HPDE6-E6E7 (cell line): Measurements from ENCODE around the gene ATG16L2.
"Not testable (repeated sequence)": the region's sequence is repeated elsewhere in the genome, so short reads cannot be mapped to it uniquely, and the experiment has no call there.

ENCODE experiments used
- DNase-seq: peaks from one replicate; pipeline ENCODE4 v3.0.0; 2011; ENCODE audit warnings: missing footprints; ENCODE audit errors: extremely low spot score

ATG16L2 gene

DNA sequence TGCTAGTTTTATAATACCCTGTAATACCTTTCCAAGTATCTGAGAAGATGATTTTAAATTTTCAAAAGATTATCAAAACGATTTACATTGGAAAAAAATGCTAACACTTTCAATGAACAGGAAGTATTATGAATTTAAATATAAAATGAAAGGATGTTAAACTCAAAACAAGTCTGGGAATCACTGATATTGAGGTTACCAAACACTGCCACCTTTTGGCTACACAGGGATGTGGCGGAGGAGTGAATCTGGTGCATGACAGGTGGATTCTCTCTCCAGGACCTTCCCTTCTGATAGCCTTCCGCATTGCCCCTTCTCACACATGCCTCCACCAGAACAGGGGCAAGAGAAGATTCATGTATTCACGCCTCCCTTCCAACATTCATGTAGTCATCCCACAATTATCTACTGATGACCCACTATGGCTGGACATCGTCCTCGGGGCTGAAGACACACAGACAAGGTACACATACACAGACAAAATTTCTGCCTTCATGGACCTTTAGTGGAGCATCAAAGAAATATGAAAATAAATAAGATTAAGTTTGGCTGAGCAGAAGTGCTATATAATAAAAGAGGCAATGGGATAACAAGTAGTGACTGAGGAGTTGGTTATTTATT lies 34.7 kb downstream of the ATG16L2 start:
- peak; percentile 28 for DNase-seq

DNA sequence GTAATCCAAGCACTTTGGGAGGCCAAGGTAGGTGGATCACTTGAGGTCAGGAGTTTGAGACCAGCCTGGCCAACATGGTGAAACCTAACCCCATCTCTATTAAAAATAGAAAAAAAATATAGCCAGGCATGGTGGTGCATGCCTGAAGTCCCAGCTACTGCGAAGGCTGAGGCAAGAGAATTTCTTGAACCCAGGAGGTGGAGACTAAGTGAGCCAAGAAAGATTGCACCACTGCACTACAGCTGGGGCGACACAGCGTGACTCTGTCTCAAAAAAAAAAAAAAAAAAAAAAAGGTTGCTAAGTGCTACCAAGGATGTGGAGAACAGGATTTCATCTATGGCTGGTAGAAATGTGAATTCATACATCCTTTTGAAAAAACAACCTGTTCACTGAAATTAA lies 36.6 kb downstream of the ATG16L2 start:
- DNase-seq: no peak

DNA sequence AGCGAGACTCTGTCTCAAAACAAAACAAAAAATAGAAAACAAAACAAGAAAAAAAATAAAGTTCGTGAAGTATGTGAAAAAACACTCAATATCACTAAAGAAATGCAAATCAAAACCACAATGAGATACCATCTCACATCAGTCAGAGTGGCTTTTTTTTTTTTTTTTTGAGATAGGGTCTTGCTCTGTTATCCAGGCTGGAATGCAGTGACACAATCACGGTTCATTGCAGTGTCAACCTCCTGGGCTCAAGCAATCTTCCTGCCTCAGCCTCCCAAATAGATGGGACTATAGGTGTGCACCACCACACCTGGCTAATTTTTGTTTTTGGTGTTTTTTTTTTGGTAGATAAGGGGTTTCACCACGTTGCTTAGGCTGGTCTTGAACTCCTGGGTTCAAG lies 37.5 kb downstream of the ATG16L2 start:
- DNase-seq: no peak

DNA sequence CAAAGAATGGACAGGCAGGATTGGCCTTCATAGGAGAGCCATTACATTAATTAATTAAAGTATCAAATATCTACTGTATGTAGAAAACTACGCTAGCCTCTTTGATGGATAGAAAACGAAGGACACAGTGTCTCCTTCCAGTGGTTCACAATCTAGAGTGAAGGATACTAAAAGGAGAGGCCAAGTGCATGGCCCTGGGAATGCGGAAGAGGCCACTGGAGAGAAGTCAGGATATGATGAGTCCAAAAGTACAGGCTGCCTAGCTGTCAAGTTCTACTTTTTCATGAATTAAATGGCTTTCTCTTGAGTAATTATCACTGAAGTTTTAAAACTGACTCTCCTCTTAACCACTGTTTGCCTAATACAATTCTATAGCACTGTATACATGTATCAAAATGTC lies 41.9 kb downstream of the ATG16L2 start:
- DNase-seq: no peak

DNA sequence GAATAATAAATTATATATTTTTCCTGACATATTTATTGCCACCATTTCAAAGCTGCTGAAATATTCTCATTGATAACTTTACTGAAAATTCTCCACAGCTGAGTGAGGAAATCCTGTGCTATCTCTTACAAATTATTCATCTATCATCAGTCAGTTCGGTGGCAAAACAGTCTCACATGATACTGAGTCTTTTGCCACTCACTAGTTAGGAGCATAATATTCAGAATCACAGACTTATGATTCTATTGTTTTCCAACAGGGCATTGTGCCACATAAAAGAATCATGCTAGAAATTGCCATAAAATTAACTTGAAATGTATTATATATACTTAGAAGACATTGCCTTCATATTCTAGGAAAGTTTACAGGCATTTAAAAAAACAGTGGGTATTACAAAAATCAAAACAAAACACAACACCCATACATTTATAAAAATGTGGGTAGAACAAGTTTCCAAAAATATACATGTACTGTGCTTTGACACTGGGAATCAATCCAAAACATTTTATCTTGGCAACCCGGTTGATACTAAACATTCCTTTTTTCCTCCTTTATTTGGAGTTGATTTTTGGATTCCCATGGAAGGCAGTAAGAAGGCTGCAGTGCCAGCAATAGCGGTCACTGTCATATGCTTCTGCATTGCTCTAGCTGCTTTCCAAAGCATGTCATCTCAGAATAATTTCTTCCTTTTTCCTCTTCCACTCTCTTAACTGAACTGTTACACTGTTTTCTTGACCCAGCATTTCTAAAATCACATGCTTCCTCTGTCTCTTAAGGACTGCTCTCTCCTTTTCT lies 42.5 kb downstream of the ATG16L2 start:
- no peak for DNase-seq

DNA sequence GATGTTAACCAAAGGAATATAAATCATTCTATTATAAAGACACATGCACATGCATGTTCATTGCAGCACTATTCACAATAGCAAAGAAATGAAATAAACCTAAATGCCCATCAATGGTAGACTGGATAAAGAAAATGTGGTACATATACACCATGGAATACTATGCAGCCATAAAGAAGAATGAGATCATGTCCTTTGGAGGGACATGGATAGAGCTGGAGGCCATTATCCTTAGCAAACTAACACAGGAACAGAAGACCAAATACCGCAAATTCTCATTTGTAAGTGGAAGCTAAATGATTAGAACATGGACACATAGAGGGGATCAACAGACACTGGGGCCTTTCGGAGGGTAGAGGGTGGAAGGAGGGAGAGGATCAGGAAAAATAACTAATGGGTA lies 44.1 kb downstream of the ATG16L2 start:
- DNase-seq: not testable (repeated sequence)

DNA sequence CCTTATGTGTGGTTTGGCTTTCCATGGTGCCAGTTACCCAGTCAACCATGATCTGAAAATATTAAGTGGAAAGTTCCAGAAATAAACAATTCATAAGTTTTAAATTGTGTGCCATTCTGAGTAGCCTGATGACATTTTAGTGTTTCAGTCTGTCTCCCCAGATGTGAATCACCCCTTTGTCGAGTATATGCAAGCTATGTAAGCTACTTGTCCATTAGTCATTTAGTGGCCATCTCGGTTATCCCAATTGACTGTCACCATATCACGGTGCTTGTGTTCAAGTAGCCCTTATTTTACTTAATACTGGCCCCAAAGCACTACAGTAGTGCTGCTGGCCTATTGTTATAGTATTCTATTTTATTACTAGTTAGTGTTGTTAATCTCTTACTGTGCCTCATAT lies 44.9 kb downstream of the ATG16L2 start:
- no peak for DNase-seq

DNA sequence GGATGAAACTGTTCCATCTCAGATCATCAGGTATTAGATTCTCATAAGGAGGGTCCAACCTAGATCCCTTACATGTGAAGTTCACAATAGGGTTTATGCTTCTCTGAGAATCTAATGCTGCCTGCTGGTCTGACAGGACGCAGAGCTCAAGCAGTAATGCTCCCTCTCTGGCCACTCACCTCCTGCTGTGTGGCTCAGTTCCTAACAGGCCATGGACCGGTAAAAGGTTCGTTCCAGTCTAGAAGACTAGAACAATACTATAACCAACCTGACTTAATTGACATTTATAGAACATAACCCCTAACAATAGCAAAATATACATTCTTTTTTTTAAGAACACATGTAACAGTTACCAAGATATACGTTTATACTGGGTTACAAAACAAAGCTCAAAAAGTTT lies 45.8 kb downstream of the ATG16L2 start:
- DNase-seq: no peak

DNA sequence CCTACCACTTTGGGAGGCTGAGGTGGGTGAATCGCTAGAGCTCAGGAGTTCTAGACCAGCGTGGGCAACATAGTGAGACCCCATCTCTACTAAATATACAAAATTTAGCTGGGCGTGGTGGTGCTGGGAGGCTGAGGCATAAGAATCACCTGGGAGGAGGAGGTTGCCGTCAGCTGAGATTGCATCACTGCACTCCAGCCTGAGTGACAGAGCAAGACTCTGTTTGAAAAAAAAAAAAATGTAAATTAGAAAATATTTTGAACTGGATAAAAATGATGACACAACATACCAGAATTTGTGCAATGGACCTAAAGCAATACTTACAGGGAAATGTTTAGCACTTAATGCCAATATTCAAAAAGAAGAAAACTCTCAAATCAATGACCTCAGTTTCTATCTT lies 46.4 kb downstream of the ATG16L2 start:
- DNase-seq: no peak

DNA sequence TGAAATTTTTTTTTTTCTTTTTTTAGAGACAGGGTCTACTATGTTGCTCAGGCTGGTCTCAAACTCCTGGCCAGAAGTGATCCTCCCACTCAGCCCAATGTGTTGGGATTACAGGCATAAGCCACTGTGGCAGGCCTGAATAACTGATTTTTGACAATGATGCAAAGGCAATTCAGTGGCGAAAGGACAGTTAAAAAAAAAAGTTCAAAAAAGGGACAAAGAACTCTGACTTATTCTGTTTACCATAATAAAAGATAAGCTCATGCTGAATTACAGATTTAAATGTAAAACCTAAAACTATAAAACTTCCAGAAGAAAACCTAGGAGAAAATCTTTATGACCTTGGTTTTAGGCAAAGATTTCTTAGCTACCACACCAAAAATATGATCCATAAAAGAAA lies 48.9 kb downstream of the ATG16L2 start:
- DNase-seq: no peak

DNA sequence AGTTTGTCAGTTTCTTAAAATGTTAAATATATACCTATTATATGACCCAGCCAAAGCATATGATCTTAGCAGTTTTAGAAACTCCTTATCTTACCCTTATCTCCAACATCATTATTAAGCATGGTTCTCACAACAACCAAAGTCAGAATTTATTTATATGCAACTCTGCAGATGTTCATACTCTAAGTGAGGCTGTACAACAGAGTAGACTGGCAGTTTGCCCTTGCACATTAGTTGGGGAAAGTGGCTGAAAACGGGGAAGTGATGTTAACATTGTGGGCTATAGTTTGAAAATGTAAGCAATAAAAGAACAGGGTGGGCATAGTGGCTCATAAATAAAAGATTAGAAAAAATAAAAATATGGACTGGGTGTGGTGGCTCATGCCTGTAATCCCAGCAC lies 49.7 kb downstream of the ATG16L2 start:
- DNase-seq: no peak

DNA sequence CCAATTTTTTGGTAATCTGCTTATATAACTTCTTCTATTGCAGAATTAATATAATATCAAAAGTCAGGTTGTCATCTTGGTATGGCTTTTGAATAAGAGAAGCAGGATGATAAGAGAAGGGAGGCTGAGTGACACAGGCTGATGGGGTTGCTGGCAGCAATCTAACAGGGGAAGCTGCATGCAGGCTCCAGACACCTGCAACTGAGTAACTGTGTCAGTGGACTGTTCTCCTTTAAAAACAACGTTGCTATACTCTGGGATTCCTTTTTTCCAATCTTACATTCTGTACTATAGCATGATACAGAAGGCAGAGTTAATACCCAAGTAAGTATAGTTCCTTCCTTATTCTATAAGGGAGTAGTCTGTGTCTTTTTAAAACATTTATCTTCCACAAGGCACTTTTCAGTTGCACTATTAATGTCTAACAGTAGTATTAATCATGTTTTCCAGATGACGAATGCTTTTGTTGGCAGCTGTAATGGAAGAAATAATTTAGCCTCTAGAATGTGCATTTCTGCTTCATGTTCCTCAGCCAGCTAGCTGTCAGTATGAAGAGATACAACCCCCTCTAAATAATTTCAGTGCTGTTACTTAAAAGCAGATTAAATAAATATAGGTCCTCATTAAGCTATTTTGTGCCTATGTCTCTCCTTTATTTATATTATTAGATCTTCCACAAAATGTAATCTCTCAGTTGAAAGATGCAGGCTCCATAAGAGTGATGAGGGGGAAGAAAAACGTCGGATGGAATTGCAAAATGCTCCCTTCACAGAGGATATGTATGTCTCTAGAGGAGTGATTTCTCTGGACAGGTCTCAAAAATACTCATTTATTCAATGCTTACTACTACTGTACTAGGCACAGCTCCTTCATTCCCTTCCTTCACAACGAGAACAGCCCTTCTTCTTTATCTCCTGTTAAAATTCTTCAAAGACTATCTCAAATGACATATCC lies 50.8 kb downstream of the ATG16L2 start:
- DNase-seq: no peak

DNA sequence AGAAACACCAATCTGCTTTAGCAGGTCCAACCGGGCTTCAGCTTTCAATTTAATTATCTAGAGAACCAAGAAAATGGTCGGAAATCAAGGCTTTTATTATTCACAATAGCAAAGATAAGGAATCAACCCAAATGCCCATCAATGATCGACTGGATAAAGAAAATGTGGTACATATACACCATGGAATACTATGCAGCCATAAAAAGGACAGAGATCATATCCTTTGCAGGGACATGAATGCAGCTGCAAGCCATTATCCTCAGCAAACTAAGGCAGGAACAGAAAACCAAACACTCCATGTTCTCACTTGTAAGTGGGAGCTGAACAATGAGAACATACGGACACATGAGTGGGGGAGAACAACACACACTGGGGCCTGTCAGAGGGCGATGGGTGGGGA lies 53.8 kb downstream of the ATG16L2 start:
- DNase-seq: no peak

DNA sequence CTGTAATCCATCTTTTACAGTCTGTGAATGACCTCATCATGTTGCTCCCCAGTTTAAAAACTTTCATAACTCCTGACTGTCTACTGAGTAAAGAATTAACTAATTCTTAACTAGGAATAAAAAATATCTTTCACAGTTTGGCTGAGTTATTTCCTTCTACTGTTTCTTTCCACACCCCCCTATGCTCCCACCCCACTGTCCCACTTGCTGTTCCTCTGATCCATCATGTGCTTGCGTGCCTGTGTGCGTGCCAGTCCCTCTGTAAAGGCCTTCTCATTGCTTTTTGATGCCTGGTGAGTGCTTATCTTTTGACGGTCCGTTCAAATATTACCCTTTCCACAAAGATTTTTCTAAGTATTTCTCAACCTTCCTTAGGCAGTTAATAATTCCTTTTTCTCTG lies 55.6 kb downstream of the ATG16L2 start:
- DNase-seq: no peak

DNA sequence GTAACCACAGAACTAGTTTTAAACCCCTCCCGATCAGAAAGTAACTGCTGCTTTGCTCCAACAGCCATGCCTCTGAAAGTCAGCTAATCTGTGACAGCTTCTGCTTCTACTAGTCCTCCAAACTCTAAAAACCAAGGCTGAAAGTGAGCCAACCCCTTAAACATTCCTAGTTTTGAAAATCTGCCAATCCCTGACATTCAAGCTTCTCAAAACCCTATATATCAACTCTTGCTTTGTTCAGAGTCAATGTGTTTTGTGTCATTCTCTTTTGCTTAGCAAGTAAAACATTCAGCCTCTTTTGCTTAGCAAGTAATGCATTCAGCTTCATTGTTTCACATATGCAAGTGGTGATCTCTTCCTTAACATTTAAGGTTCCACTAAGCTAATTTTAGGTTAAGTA lies 56.9 kb downstream of the ATG16L2 start:
- DNase-seq: no peak

DNA sequence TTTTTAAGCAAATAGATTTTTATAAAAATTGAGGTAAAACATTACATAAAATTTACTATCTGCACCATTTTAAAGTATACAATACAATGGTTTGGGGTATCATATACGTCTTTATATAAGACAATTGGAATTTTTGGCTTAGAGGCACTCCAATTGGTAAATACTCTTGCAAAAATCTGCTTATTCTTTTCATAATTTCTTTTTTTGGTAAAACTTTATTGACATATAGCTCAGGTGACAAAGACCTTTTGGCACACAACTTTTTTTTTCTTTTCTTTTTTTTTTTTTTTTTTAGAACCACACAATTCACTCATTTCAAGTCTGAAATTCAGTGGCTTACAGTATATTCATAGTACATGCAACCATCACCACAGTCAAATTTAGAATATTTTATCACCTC lies 57.8 kb downstream of the ATG16L2 start:
- no peak for DNase-seq

DNA sequence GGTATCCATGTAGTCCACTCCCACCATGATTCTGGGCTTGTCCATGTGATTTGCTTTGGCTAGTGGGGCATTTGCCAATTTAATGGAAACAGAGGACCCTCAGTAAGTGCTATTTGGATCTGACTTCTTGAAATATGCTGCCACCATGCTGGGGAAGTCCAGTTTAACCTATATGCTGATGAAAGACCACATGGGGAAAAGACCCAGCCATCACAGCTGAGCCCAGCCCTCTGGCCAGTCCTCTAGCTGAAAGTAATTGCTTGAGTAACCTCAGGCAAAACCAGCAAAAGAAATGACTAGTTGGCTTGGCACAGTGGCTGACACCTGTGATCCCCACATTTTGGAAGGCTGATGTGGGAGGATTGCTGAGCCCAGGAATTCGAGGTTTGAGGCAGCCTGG lies 61.5 kb downstream of the ATG16L2 start:
- no peak for DNase-seq

DNA sequence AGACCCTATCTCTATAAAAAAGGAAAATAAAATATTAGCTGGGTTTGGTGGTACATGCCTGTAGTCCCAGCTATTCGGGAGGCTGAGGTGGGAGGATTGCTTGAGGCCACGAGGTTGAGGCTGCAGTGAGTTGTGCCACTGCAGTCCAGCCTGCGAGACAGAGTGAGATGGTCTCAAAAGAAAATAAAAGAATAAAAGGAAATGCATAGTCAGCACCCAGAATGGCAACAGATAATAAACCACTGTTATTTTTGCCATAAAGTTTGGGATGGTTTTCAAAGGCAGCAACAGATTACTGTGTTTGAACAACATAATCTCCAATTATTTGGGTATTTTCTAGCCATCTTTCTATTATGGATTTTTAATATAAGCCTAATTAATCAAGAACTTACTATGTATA lies 61.9 kb downstream of the ATG16L2 start:
- DNase-seq: no peak
